K562 (cell line): ENCODE results near the gene DCAF12.

Source experiments
- BCLAF1 ChIP-seq, 2 experiments: fragments of 450-650 bp in 1 of 2; IDR thresholded peaks; 2 replicates each; pipeline ENCODE4 v1.6.1; 2011 to 2017; ENCODE audit warnings: low read depth in 2 of 2, antibody characterized with exemption in 1 of 2, borderline replicate concordance in 1 of 2, low read length in 1 of 2, mild to moderate bottlenecking in 1 of 2, mixed read lengths in 1 of 2; ENCODE audit not compliant: control insufficient read depth in 1 of 2
- CTCF ChIP-seq, 3 experiments: IDR thresholded peaks in 2 of 3; conservative IDR thresholded peaks in 1 of 3; 2 replicates each; pipeline ENCODE4 v1.5.1; 2011 to 2012; ENCODE audit warnings: low read length in 3 of 3, mild to moderate bottlenecking in 3 of 3, control low read depth in 2 of 3, improper control_type of control experiment in 1 of 3, inconsistent platforms in 1 of 3, low read depth in 1 of 3, mixed read lengths in 1 of 3, moderate library complexity in 1 of 3; ENCODE audit not compliant: insufficient read depth in 2 of 3
- MXI1 ChIP-seq: IDR thresholded peaks from 2 replicates; pipeline ENCODE4 v1.6.1; 2011; ENCODE audit warnings: low read depth, mild to moderate bottlenecking, improper control_type of control experiment, low read length
- POLR2AphosphoS5 ChIP-seq: IDR thresholded peaks from 2 replicates; pipeline ENCODE4 v1.6.1; 2011; ENCODE audit warnings: mild to moderate bottlenecking, low read depth, low read length, moderate library complexity; ENCODE audit not compliant: control insufficient read depth, insufficient read depth
- REST ChIP-seq, 2 experiments: fragments of 450-650 bp; formaldehyde crosslinking in 1 of 2; IDR thresholded peaks; 2 replicates each; pipeline versions ENCODE4 v1.4.0 to v1.6.1; 2014 to 2020; ENCODE audit warnings: mild to moderate bottlenecking in 2 of 2, borderline replicate concordance in 1 of 2, low read depth in 1 of 2

- TF ChIP-seq MXI1 (no peak), REST (IDR thresholded peaks at IDR 0.05; ENCODE audit: borderline replicate concordance) (no peak), REST (CRISPR knock-in tag; IDR thresholded peaks at IDR 0.05; ENCODE audit: low read depth) (no peak), CTCF (IDR thresholded peaks at IDR 0.05 in 2 of 3, conservative IDR thresholded peaks at IDR 0.05 in 1 of 3; ENCODE audit: insufficient read depth in 2 of 3, low read depth in 1 of 3, low read length in 3 of 3) (no peak), BCLAF1 (IDR thresholded peaks at IDR 0.05; ENCODE audit: borderline replicate concordance in 1 of 2, control insufficient read depth in 1 of 2, low read depth in 2 of 2, low read length in 1 of 2) (no peak), POLR2AphosphoS5 (no peak)
Observed at GRCh38 chr9:34036625-34037024, 89.9 kb downstream of the DCAF12 start.
